ENCODE measurements around the gene ZMIZ1. TPM values are rescaled to one million over a fixed set of nuclear protein-coding genes. Genes with fewer than 3 reads are reported as not detected.

Gene ZMIZ1
- polyA plus RNA-seq, 3 donors: 3.3 to 64.6 (median 8.9) TPM

DNA sequence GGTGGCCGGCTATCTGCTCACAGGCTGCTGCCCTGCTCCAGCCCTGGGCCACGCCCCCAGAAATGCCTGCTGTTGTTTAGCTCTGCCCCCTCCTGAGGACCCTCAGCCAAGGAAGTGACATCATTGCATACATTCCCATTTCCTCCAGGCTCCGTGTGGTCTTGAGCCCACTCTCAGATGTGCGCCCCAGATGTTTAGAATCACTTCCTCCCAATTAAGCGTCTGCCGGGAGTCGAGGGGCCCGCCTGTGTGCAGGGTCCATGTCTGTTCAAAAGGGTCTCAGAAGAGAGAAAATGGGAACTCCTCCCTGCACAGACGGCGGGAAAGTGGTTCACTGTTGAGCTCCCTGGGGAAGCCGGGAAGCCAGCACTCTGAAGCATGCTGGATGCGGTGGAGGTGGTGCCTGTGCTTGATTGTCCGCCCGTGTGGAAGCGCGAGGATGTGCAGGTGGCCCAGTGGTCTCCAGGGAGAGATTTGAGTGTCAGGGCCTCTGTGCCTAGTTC, 161.6 kb downstream of the ZMIZ1 start:
- H3K36me3 Mint-ChIP-seq: peaks cover 73 to 84% of the 10 kb centered on the region in 2 donors
- TF ChIP-seq, protein P1, sequence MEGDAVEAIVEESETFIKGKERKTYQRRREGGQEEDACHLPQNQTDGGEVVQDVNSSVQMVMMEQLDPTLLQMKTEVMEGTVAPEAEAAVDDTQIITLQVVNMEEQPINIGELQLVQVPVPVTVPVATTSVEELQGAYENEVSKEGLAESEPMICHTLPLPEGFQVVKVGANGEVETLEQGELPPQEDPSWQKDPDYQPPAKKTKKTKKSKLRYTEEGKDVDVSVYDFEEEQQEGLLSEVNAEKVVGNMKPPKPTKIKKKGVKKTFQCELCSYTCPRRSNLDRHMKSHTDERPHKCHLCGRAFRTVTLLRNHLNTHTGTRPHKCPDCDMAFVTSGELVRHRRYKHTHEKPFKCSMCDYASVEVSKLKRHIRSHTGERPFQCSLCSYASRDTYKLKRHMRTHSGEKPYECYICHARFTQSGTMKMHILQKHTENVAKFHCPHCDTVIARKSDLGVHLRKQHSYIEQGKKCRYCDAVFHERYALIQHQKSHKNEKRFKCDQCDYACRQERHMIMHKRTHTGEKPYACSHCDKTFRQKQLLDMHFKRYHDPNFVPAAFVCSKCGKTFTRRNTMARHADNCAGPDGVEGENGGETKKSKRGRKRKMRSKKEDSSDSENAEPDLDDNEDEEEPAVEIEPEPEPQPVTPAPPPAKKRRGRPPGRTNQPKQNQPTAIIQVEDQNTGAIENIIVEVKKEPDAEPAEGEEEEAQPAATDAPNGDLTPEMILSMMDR (IDR thresholded peaks at IDR 0.05): no peak
- H3K4me3 Mint-ChIP-seq: no peak overlapping the region
- H3K4me3 ChIP-seq (replicated peaks in 1 of 3; ENCODE audit: low read depth in 2 of 3, low read length in 3 of 3): no peak overlapping the region
- no peaks in the 10 kb centered on the region for H3K4me1 ChIP-seq (ENCODE audit: control insufficient read depth in 1 of 2, insufficient read depth in 2 of 2, low read length in 2 of 2)
- no peak for DNase-seq
- H3K27ac Mint-ChIP-seq: peak overlapping the region in 4 of 7 donors; percentile 17 to 61 (median 40)
- H3K27me3 ChIP-seq (ENCODE audit: control insufficient read depth in 2 of 2, insufficient read depth in 2 of 2, low read length in 2 of 2): no peaks in the 10 kb centered on the region
- H3K79me2 ChIP-seq (ENCODE audit: insufficient read depth, low read length): no peaks in the 10 kb centered on the region
- no peaks in the 10 kb centered on the region for H3K9me3 ChIP-seq (replicated peaks in 1 of 2; ENCODE audit: control insufficient read depth in 1 of 2, insufficient read depth in 1 of 2, low read length in 2 of 2)
- no peak overlapping the region for H2AFZ ChIP-seq (ENCODE audit: insufficient read depth, low read depth, low read length, poor library complexity, severe bottlenecking)
- H3K4me1 Mint-ChIP-seq: peaks cover 9% of the 10 kb centered on the region
- H3K27ac ChIP-seq (ENCODE audit: low read depth in 1 of 2, low read length in 2 of 2): no peak overlapping the region
- peaks cover 96% of the 10 kb centered on the region for H4K20me1 ChIP-seq (ENCODE audit: insufficient read depth, low read length)
- 41% methylated on average over 10 of the region's 16 CpGs for WGBS (ENCODE audit: insufficient coverage)
- peaks cover 45 to 97% of the 10 kb centered on the region in 2 donors for H3K36me3 ChIP-seq (replicated peaks in 1 of 2; ENCODE audit: control insufficient read depth in 1 of 2, insufficient read depth in 2 of 2, low read length in 2 of 2)
- intact Hi-C loops (cut with micrococcal nuclease): no loop called here
- peaks cover 0 to 1% (median 0%) of the 10 kb centered on the region in 7 donors for H3K9me3 Mint-ChIP-seq
- no peak overlapping the region for H3K9ac ChIP-seq (ENCODE audit: insufficient read depth, low read length, poor library complexity, severe bottlenecking)
- no peak overlapping the region for H3K4me2 ChIP-seq (replicated peaks; ENCODE audit: extremely low read depth, low read length, poor library complexity, severe bottlenecking)
- peaks cover 0 to 2% (median 0%) of the 10 kb centered on the region in 3 donors for H3K27me3 Mint-ChIP-seq (ENCODE audit: low read depth in 3 of 3)

DNA sequence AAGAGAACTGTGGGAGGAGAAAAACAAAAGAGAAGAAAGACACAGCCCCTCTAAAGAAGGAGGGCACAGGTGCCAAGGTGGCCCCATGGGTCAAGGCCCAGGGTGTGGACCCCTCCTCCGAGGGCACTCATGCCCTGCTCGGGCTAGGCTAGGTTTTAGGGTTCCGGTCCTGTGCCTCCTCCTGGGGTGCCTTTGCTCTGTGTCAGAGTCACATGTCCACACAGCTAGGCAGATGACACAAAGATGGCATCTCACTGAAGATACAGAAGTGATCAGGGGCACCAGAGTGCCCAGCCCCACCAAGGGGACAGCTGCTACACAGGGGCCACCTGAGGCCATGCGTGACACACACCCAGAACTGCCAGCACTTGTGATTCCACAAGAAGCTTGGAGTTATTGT, 162.1 kb downstream of the ZMIZ1 start:
- no peak for DNase-seq
- Mint-ChIP-seq H3K27ac (peak overlapping the region in 2 of 7 donors; percentile 53 to 61), H3K4me3 (no peak overlapping the region), H3K9me3 (peaks cover 0 to 1% (median 0%) of the 10 kb centered on the region in 7 donors), H3K36me3 (peaks cover 75 to 85% of the 10 kb centered on the region in 2 donors), H3K4me1 (peaks cover 13% of the 10 kb centered on the region), H3K27me3 (ENCODE audit: low read depth in 3 of 3) (peaks cover 0 to 2% (median 0%) of the 10 kb centered on the region in 3 donors)
- intact Hi-C loops (cut with micrococcal nuclease): no loop called here
- Histone ChIP-seq H3K36me3 (replicated peaks in 1 of 2; ENCODE audit: control insufficient read depth in 1 of 2, insufficient read depth in 2 of 2, low read length in 2 of 2) (peaks cover 41 to 97% of the 10 kb centered on the region in 2 donors), H3K4me2 (replicated peaks; ENCODE audit: extremely low read depth, low read length, poor library complexity, severe bottlenecking) (no peak overlapping the region), H3K27me3 (ENCODE audit: control insufficient read depth in 2 of 2, insufficient read depth in 2 of 2, low read length in 2 of 2) (no peaks in the 10 kb centered on the region), H3K9me3 (replicated peaks in 1 of 2; ENCODE audit: control insufficient read depth in 1 of 2, insufficient read depth in 1 of 2, low read length in 2 of 2) (no peaks in the 10 kb centered on the region), H3K27ac (ENCODE audit: low read depth in 1 of 2, low read length in 2 of 2) (no peak overlapping the region), H2AFZ (ENCODE audit: insufficient read depth, low read depth, low read length, poor library complexity, severe bottlenecking) (no peak overlapping the region), H3K4me1 (ENCODE audit: control insufficient read depth in 1 of 2, insufficient read depth in 2 of 2, low read length in 2 of 2) (peaks cover 0 to under 1% of the 10 kb centered on the region in 2 donors), H3K4me3 (replicated peaks in 1 of 3; ENCODE audit: low read depth in 2 of 3, low read length in 3 of 3) (no peak overlapping the region), H4K20me1 (ENCODE audit: insufficient read depth, low read length) (peaks cover 96% of the 10 kb centered on the region), H3K79me2 (ENCODE audit: insufficient read depth, low read length) (no peaks in the 10 kb centered on the region), H3K9ac (ENCODE audit: insufficient read depth, low read length, poor library complexity, severe bottlenecking) (no peak overlapping the region)
- TF ChIP-seq, protein P1 (IDR thresholded peaks at IDR 0.05): no peak
- WGBS (ENCODE audit: insufficient coverage): 91% methylated on average over 4 of the region's 4 CpGs
